Esophagus squamous epithelium (tissue), 5 donors: ENCODE results near the gene SDHAF2. TPM values are rescaled to one million over a fixed set of nuclear protein-coding genes. Genes with fewer than 3 reads are reported as not detected.
A peak's percentile ranks its signal among the peaks of the same experiment; 100 is the strongest.

Experiments
- DNase-seq: peaks from one replicate; lab custom pipeline; 2025; lab: John Stamatoyannopoulos, UW
- H3K27ac ChIP-seq, 4 donors: fragments of 200-600 bp; sonication (generic); one replicate each; pipeline ENCODE4 v1.5.1; 2016 to 2019; ENCODE audit warnings: mild to moderate bottlenecking in 1 of 4
- H3K27me3 ChIP-seq, 4 donors: fragments of 200-600 bp; sonication (generic); 1 replicate in 3 of 4; 2 replicates in 1 of 4; pipeline versions ENCODE4 v1.5.1 to v1.6.0; 2017 to 2021; ENCODE audit warnings: antibody characterized with exemption in 1 of 4
- H3K36me3 ChIP-seq, 3 donors: fragments of 200-600 bp; sonication (generic); one replicate each; pipeline ENCODE4 v1.5.1; 2016 to 2019
- H3K4me1 ChIP-seq, 3 donors: fragments of 200-600 bp; sonication (generic); one replicate each; pipeline ENCODE4 v1.5.1; 2017 to 2019
- H3K4me3 ChIP-seq, 4 donors: fragments of 200-600 bp; sonication (generic); 1 replicate in 3 of 4; 2 replicates in 1 of 4; pipeline ENCODE4 v1.5.1; 2016 to 2019; ENCODE audit warnings: mild to moderate bottlenecking in 2 of 4, moderate library complexity in 1 of 4
- H3K9me3 ChIP-seq, 3 donors: fragments of 200-600 bp; sonication (generic); one replicate each; pipeline ENCODE4 v1.5.1; 2016 to 2019
- POLR2A ChIP-seq, 4 donors: fragments of 450-650 bp; IDR thresholded peaks; one replicate each; pipeline ENCODE4 v1.6.1; 2017; ENCODE audit warnings: antibody characterized with exemption in 4 of 4, mild to moderate bottlenecking in 4 of 4, moderate library complexity in 3 of 4
- WGBS, 2 donors: methylation state at CpG; one replicate each; pipeline ENCODE4 v1.1.5; 2018; 5-methylcytosine and 5-hydroxymethylcytosine counted together
- intact Hi-C: fragments of 100-400 bp; cut with DNase I; formaldehyde crosslinking; loops from one replicate; pipeline ENCODE4 v1.15.0; 2022
- total RNA-seq, 4 donors: library from RNA; depleted of rRNA; stranded (reverse); fragments of >200 nt; gene quantifications; one replicate each; pipeline ENCODE4 v1.1.0, GENCODE V29; 2016
- TF ChIP-seq, protein P1 (sequence below), 6 experiments: fragments of 450-650 bp in 4 of 6; fragments of 200-600 bp in 2 of 6; sonication (generic) in 2 of 6; IDR thresholded peaks; one replicate each; pipeline ENCODE4 v1.5.1; 2016 to 2019; ENCODE audit warnings: antibody characterized with exemption in 6 of 6, mild to moderate bottlenecking in 4 of 6, moderate library complexity in 4 of 6
- donor health status: DM: yes; HTN: yes; CAD: no.

Gene SDHAF2
- total RNA-seq, 4 donors from 2014 or later: 26.0 to 62.9 (median 43.7) TPM

DNA sequence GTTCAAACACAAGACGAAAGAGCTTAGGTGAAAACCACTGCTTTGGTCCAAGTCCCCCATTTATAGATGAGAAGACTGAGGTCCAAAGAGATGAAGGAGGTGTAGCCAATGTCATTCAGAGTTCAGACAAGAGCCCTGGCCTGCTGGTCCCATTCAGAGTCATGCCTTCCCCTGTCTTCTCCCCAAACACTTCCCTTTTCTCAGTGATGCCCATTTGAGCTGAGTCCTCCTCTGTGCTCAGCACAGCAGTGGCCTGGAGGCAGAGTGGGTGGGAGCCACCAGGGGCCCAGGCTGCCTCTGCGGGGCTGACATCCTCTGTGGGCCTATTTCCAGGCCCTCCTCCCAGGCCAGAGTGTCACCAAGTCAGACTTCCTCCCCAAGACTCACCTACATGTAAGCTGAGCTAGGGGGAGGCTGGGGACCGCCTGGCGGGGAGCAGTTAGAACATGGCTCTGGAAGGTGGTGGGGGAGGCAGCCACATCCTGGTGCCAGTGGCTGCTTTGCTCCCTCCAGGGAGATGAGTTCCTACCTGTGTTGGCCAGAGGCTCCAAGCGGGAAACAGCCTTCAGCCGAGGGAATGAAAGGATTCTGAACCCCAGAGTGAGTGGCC is 56.2 kb downstream of the SDHAF2 start:
- H3K36me3 ChIP-seq: no peaks in the 10 kb centered on the region
- H3K9me3 ChIP-seq: no peaks in the 10 kb centered on the region
- no peak for DNase-seq
- 49 to 92% methylated on average over 2 of the region's 6 CpGs for WGBS, 2 donors
- no peak overlapping the region for H3K4me3 ChIP-seq
- TF ChIP-seq POLR2A (IDR thresholded peaks at IDR 0.05): no peak
- TF ChIP-seq, protein P1, sequence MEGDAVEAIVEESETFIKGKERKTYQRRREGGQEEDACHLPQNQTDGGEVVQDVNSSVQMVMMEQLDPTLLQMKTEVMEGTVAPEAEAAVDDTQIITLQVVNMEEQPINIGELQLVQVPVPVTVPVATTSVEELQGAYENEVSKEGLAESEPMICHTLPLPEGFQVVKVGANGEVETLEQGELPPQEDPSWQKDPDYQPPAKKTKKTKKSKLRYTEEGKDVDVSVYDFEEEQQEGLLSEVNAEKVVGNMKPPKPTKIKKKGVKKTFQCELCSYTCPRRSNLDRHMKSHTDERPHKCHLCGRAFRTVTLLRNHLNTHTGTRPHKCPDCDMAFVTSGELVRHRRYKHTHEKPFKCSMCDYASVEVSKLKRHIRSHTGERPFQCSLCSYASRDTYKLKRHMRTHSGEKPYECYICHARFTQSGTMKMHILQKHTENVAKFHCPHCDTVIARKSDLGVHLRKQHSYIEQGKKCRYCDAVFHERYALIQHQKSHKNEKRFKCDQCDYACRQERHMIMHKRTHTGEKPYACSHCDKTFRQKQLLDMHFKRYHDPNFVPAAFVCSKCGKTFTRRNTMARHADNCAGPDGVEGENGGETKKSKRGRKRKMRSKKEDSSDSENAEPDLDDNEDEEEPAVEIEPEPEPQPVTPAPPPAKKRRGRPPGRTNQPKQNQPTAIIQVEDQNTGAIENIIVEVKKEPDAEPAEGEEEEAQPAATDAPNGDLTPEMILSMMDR (IDR thresholded peaks at IDR 0.05): no peak
- H3K4me1 ChIP-seq: peaks cover 13 to 30% (median 16%) of the 10 kb centered on the region in 3 donors
- H3K27ac ChIP-seq: no peak overlapping the region
- intact Hi-C loops: no loop called here
- H3K27me3 ChIP-seq: peaks cover 0 to 36% (median 0%) of the 10 kb centered on the region in 4 donors

DNA sequence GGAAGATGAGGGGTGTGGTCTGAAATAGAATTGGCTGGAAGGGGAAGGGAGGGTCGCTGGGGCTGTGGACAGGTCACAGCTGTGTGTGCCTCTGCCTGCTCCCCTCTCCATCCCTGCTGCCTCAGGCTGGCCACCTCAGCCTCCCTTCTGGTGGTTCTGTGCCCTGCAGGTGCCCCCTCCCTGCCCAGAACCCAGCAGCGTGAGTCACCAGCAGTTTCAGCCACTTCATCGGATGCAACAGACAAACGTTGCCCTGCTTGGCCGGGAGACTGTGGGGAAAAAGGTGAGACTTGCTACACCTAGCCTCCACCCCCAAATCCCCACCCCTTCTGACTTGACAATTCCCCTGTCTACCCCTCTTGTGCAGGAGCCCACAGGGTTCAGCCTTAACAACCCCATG is 56.9 kb downstream of the SDHAF2 start:
- TF ChIP-seq POLR2A (IDR thresholded peaks at IDR 0.05): no peak
- TF ChIP-seq, protein P1 (IDR thresholded peaks at IDR 0.05): no peak
- H3K27me3 ChIP-seq: peaks cover 0 to 32% (median 0%) of the 10 kb centered on the region in 4 donors

DNA sequence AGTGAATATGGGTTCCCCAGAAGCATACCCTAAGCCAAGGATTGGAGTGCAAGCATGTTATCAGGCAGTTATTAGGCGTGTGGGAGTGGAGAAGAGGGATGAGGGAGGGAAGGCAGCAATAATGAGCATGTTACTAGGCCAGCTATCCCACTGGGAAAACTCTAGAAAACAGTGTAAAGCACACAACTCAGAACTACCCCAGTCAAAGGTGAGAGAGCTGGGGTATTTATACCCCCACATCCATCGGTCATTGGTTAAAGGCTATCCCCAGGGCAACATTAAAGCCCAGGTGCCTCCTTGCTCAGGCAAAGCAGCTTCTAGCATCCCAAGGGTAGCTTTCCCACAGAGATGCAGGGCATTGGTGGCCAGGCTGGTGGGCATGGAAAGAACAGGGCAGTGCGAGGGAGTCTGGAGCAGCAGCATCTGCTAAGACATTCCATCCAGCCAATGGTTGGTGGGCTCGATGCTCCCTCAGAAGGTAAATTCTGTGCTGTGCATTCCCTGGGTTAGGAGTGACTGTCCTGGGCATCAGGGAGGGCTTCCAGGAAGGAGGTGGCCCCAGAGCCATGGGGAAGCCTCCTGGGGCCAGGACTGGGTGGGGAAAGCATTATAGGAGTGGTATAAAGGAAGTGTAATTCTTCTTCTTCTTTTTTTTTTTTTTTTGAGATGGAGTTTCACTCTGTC is 57.6 kb downstream of the SDHAF2 start:
- Histone ChIP-seq H3K4me1 (peaks cover 13 to 30% (median 16%) of the 10 kb centered on the region in 3 donors), H3K36me3 (no peaks in the 10 kb centered on the region), H3K9me3 (no peaks in the 10 kb centered on the region), H3K27ac (no peak overlapping the region), H3K27me3 (peaks cover 0 to 25% (median 0%) of the 10 kb centered on the region in 4 donors), H3K4me3 (no peak overlapping the region)
- WGBS, 2 donors: 93 to 96% methylated on average over 3 to 4 of the region's 4 CpGs
- no peak for DNase-seq
- intact Hi-C loops: no loop called here
- TF ChIP-seq POLR2A (IDR thresholded peaks at IDR 0.05): no peak
- TF ChIP-seq, protein P1 (IDR thresholded peaks at IDR 0.05): no peak

More for the DNA sequence above, 56.9 kb downstream of the SDHAF2 start:
- H3K4me3 ChIP-seq: no peak overlapping the region
- intact Hi-C loops: no loop called here
- H3K9me3 ChIP-seq: no peaks in the 10 kb centered on the region
- peaks cover 13 to 30% (median 16%) of the 10 kb centered on the region in 3 donors for H3K4me1 ChIP-seq
- no peak overlapping the region for H3K27ac ChIP-seq
- WGBS, 2 donors: 35 to 55% methylated on average over 2 to 4 of the region's 5 CpGs
- no peaks in the 10 kb centered on the region for H3K36me3 ChIP-seq
- no peak for DNase-seq

DNA sequence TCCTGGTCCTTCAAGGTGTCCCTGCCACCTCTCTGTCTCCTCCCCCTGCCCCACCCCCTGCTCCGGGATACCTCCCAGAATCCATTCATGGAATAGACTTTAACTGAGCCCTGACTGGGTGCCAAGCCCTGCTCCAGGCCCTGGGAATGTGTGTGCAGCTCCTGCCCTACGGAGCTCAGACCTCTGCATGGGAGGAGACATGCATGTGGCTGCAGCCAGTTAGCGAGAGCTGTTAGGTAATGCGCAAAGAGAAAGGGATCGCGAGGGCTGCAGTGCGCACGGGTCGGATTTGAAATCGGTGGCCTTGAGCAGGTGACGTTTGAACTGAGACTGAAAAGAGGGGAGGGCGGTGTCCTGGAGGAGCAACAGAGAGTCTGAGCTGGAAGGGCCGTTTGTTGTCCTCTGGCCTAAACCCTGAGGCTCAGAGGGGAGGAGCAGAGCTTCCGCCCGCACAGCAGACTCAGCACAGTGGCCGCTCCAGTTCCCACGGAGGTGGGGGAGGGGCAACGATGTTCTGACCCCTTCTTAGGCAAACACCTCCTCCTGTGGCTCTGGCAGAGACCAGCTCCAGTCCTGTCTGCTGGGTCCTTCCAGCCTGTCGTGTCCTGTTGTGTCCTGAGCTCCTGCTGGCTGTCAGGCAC is 58.8 kb downstream of the SDHAF2 start:
- H3K4me3 ChIP-seq: peak overlapping the region in 3 of 4 donors; percentile 12 to 32 (median 21)
- H3K27me3 ChIP-seq: peaks cover 0 to 13% (median 0%) of the 10 kb centered on the region in 4 donors
- intact Hi-C loops: no loop called here
- no peak for DNase-seq
- TF ChIP-seq, protein P1 (IDR thresholded peaks at IDR 0.05): no peak
- no peak for TF ChIP-seq POLR2A (IDR thresholded peaks at IDR 0.05)
- H3K36me3 ChIP-seq: no peaks in the 10 kb centered on the region
- WGBS, 2 donors: 10 to 20% methylated on average over 4 to 13 of the region's 19 CpGs
- H3K9me3 ChIP-seq: no peaks in the 10 kb centered on the region
- H3K4me1 ChIP-seq: peaks cover 13 to 30% (median 16%) of the 10 kb centered on the region in 3 donors
- H3K27ac ChIP-seq: peak overlapping the region in 1 of 4 donors; percentile 65
